GM10266 (cell line): ENCODE data around the gene RNPS1.

Experiments used
- DNase-seq: peaks from one replicate; pipeline ENCODE4 v3.0.0; 2012; ENCODE audit errors: extremely low spot score
- TF ChIP-seq, protein P1 (sequence below): IDR thresholded peaks from 2 replicates; pipeline ENCODE4 v1.5.1; 2012; ENCODE audit warnings: mild to moderate bottlenecking, low read depth; ENCODE audit not compliant: control insufficient read depth, insufficient read depth; ENCODE audit errors: missing control alignments

The RNPS1 gene

DNA sequence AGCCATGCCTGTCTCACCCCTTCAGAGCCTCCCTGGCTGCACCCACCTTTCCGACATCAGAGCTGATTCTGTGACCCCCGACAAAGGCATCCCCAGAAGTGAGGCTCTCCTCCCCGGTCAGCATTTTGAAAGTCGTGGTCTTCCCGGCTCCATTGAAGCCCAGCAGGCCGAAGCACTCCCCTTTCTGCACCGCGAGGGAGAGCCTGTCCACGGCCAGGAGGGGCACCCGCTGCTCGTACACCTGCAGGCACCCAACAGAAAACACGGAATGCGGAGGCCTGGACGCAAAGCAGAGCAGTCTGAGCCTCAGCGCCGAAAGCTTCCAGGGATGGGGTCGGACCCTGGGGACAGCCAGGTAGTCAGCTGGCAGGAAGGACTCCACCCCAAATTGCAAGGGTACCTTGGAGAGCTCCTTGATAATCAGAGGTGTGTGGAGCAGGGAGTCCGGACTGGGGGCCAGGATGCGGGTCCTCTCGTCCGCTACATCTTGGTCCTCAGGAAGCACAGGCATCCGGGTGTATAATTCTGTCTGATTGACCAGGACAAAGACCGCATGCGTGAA, 13.1 kb upstream of the RNPS1 start:
- no peak for DNase-seq
- TF ChIP-seq, protein P1, sequence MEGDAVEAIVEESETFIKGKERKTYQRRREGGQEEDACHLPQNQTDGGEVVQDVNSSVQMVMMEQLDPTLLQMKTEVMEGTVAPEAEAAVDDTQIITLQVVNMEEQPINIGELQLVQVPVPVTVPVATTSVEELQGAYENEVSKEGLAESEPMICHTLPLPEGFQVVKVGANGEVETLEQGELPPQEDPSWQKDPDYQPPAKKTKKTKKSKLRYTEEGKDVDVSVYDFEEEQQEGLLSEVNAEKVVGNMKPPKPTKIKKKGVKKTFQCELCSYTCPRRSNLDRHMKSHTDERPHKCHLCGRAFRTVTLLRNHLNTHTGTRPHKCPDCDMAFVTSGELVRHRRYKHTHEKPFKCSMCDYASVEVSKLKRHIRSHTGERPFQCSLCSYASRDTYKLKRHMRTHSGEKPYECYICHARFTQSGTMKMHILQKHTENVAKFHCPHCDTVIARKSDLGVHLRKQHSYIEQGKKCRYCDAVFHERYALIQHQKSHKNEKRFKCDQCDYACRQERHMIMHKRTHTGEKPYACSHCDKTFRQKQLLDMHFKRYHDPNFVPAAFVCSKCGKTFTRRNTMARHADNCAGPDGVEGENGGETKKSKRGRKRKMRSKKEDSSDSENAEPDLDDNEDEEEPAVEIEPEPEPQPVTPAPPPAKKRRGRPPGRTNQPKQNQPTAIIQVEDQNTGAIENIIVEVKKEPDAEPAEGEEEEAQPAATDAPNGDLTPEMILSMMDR, result no peak

DNA sequence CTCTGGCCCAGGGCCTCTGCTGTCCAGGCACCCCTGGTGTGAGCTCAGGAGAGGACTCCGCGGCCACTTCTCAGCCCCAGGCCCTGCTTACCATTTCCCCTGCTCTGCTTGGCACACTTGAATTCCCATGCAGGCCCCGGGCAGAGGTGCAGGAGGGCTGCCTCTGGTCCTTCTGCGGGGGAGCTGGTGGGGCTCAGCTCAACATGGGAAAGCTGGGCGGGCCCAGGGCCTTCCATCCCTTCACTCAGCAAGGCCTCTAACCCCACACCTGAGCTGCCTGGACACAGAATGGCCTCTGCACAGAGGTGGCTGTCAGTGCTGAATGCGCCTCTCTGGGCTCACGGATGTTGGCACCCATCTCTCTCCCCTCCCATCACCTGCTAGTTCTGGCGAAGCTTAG, 12.5 kb upstream of the RNPS1 start:
- TF ChIP-seq, protein P1, result no peak
- DNase-seq, result no peak

DNA sequence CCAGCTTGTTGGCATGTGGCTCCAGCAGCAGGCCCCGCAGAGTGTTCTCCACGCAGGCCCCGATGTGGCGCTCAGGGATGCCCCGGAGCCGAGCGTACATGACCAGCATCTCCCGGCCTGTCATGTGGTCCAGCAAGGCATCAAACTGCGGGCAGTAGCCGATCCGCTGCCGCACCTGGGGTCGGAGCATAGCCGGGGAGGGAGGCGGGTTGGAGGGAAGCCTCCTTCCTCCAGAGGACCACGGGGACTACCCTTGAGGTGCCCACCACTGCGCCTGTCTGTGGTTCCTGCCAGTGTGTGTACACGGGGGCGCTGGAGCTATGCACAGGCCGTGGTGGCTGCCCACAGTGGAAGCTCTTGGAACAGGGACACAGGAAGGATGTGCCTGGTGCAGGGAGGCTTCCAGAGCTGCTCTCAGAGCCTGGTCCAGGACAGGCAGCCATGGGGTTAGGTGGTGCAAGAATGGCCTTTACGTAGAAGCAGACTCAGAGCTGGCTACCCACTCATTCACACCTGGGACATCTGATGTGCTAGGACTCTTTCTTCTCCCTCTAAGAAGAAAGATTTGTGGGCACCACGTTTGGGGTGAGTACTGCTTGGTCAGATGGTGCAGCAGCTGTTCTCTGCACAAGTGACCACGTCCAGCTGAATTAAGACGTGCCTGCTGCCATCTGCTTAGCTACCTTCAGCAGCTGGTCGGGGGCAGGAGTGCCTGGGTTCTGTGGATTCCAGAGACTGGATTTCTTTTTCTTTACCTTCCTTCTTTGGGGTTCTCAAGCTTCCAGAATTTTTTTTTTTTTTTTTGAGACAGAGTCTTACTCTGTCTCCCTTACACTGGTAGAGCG, 11.3 kb upstream of the RNPS1 start:
- no peak for DNase-seq
- TF ChIP-seq, protein P1, result no peak

DNA sequence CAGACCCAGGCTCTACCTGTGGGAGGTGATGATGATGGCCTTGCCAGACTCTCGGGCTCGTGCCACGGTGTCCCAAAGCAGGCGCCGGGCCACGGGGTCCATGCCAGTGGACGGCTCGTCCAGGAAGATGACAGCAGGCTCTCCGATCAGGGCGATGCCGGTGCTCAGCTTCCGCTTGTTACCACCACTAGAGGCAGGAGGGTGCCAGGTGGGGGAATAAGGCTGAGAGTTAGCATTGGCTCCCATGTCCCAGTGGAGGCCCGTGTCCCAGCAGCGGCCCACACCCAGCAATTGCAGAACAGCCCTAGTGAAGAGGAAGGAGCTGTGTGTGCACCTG, 10.3 kb upstream of the RNPS1 start:
- TF ChIP-seq, protein P1, result no peak
- DNase-seq, result no peak

DNA sequence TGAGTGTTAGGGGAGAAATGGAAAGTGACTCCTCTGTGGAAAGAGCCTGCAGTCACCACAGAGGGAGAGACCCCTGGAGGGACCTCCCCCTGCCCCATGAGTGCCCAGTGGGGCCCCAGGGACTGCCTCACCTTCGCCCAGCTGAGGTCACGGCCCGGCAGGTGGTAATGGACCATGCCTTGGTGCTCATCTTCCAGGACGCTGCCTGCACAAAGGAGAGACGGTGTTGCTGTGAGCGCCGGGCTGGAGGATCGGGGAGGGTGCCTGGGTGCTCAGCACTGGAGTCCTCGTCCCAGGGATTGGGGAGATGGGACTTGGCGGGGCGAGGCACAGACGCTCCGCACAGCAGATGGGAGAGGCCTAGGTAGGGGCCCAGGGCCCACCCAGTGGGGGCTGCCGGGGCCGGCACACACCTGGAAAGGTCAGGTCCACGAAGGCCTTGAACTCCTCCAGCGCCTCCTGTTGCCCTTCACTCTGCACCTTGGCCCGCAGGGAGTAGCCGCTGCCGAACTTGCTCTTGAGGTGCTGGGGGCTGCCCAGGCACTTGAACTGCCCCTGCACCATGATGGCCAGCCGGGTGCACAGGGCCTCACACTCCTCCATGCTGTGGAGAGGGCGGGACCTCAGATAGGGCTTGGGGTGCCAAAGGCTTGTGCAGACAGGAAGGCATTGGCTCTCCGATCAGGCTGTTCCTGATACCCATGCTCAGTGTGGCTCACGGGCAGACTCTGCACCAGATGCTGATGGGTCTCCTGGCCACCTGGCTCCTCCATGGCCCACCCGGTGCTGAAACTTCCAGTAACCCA, 9.7 kb upstream of the RNPS1 start:
- TF ChIP-seq, protein P1, result no peak
- DNase-seq, result no peak

DNA sequence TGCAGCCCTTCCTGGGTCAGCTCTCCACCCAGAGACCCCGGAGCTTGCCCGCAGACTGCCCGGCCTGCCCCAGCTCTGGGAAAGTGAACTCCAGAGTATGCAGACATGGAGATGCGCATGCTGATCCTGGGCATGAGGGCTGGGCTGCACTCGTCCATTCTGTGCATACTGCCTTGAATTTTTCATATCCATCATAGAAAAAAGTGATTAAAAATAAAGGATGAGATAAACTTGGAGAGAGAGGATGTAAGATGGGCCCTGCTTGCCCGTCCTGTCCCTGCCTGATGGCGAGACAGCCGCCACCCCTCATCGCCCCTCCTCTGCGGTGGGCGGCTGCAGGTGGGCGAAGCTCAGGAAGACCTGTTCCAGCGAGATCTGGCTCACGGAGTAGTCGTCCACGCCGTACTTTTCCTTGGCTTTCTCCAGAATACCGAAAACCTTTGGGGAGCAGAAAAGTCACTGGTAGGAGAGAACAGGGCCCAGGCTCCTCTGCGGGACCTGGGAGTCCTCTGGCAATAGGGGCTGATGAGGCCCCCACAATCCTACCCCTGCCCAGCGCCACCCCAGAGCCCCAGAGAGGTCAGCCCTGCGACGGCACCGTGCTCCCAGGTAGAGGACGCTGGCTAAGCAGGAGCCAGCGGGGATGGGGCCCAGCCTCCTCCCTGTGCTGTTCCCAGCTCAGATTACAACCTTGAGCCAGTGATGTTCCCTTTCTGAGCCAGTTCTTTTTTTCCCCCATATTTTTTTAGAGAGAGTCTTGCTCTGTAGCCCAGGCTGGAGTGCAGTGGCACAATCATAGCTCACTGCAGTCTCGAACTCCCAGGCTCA, 8.7 kb upstream of the RNPS1 start:
- TF ChIP-seq, protein P1, result no peak
- DNase-seq, result no peak
